Neutrophil (primary cell): ENCODE data around the gene HOXB4.

ENCODE experiments used
- H3K27ac ChIP-seq: fragments of 200-600 bp; sonication (generic); 2 replicates; pipeline ENCODE4 v1.5.1; 2016; ENCODE audit warnings: mild to moderate bottlenecking, moderate library complexity
- H3K27me3 ChIP-seq: fragments of 200-600 bp; sonication (generic); 2 replicates; pipeline ENCODE4 v1.6.0; 2016; ENCODE audit warnings: mild to moderate bottlenecking
- H3K36me3 ChIP-seq: fragments of 200-600 bp; sonication (generic); 2 replicates; pipeline ENCODE4 v1.5.1; 2017
- H3K4me1 ChIP-seq, 2 experiments: fragments of 200-600 bp in 1 of 2; sonication (generic) in 1 of 2; 1 replicate in 1 of 2; 2 replicates in 1 of 2; pipeline versions ENCODE4 v1.5.1 to v1.6.1; 2013 to 2016; ENCODE audit warnings: low read depth in 1 of 2, low read length in 1 of 2, mild to moderate bottlenecking in 1 of 2, moderate library complexity in 1 of 2; ENCODE audit not compliant: control insufficient read depth in 1 of 2, insufficient read depth in 1 of 2
- H3K4me3 ChIP-seq, 2 experiments: fragments of 200-600 bp in 1 of 2; sonication (generic) in 1 of 2; 1 replicate in 1 of 2; 2 replicates in 1 of 2; pipeline ENCODE4 v1.5.1; 2013 to 2016; ENCODE audit warnings: low read depth in 1 of 2, low read length in 1 of 2, mild to moderate bottlenecking in 1 of 2, moderate library complexity in 1 of 2
- H3K9me3 ChIP-seq: fragments of 200-600 bp; sonication (generic); 2 replicates; pipeline ENCODE4 v1.5.1; 2016
- TF ChIP-seq, protein P1 (sequence below): fragments of 200-600 bp; sonication (generic); IDR thresholded peaks from 2 replicates; pipeline ENCODE4 v1.5.1; 2016; ENCODE audit warnings: antibody characterized with exemption

The HOXB4 gene

DNA sequence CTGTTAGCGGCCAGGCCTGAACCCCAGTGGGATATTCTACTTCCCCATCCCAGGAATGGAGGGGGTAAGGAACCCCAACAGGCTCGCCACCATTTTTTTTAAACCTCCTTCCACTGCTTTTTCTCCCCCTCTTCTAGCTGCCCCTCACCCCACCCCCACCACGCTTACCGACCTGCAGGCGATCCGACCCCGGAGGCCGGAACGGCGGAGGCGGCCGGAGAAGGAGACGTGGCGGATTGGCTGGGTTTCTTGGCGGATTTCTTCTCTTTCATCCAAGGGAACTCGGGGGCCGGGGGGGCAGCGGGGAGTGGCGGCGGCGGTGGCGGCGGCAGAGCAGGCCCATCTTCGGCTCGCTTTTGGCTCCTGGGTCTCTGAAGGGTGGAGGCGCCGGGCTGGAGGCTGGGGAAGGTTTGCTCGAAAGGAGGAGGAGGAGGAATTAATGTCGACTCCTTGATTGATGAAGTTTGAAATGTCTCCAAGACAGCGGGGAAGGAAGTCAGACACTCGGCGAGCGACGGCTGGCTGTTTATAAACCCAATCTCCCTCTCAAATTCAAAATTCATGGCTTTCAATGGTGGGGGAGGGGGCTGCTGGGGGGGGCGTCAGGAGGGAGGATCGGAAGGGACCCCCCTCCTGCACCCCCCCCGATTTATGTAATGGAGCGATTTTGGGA lies 33.7 kb downstream of the HOXB4 start:
- peaks cover 100% of the 10 kb centered on the region for H3K27me3 ChIP-seq
- H3K27ac ChIP-seq: no peak overlapping the region
- TF ChIP-seq, protein P1, sequence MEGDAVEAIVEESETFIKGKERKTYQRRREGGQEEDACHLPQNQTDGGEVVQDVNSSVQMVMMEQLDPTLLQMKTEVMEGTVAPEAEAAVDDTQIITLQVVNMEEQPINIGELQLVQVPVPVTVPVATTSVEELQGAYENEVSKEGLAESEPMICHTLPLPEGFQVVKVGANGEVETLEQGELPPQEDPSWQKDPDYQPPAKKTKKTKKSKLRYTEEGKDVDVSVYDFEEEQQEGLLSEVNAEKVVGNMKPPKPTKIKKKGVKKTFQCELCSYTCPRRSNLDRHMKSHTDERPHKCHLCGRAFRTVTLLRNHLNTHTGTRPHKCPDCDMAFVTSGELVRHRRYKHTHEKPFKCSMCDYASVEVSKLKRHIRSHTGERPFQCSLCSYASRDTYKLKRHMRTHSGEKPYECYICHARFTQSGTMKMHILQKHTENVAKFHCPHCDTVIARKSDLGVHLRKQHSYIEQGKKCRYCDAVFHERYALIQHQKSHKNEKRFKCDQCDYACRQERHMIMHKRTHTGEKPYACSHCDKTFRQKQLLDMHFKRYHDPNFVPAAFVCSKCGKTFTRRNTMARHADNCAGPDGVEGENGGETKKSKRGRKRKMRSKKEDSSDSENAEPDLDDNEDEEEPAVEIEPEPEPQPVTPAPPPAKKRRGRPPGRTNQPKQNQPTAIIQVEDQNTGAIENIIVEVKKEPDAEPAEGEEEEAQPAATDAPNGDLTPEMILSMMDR: no peak
- no peaks in the 10 kb centered on the region for H3K36me3 ChIP-seq
- no peaks in the 10 kb centered on the region for H3K9me3 ChIP-seq
- H3K4me1 ChIP-seq: peaks cover 0 to 15% of the 10 kb centered on the region in 2 experiments
- no peak overlapping the region for H3K4me3 ChIP-seq

- no peaks in the 10 kb centered on the region for H3K9me3 ChIP-seq
- peaks cover 0 to 15% of the 10 kb centered on the region in 2 experiments for H3K4me1 ChIP-seq
- TF ChIP-seq, protein P1: no peak
- H3K27me3 ChIP-seq: peaks cover 100% of the 10 kb centered on the region
- H3K36me3 ChIP-seq: no peaks in the 10 kb centered on the region
- no peak overlapping the region for H3K4me3 ChIP-seq
- no peak overlapping the region for H3K27ac ChIP-seq
Observed at GRCh38 chr17:48543854-48544348, 34.2 kb downstream of the HOXB4 start.

DNA sequence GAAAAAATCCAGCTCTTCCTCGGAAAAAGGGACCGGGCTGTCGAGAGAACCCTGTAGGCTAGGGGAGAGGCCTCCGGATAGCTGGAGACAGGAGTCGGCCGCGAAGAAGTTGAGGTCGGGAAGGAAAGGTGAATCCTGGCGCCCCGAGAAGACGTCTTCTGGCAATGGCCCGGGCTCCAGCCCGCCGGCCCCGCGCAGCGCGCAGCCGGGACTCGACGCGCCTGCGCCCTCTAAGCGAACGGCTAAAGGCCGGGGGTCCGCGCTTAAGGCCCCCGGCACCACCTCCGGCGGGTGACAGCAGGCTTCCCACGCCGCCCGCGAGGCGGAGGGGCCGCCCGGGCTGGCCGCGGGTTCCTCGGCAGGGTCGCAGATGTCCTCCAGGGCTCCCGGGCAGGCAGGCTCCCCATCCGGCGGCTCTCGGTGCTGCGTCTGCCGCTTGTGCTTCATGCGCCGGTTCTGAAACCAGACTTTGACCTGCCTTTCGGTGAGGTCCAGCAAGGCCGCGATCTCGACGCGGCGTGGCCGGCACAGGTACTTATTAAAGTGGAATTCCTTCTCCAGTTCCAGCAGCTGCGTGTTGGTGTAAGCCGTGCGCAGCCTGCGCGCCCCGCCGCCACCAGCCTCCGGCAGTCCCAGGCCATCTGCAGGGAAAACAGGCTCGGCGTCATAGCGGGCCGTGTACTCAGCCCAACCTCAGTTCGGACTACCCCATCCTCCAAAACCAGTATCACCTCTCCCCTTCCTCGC lies 34.9 kb downstream of the HOXB4 start:
- no peaks in the 10 kb centered on the region for H3K9me3 ChIP-seq
- TF ChIP-seq, protein P1: no peak
- no peak overlapping the region for H3K4me3 ChIP-seq
- H3K4me1 ChIP-seq: peaks cover 0 to 15% of the 10 kb centered on the region in 2 experiments
- H3K27me3 ChIP-seq: peaks cover 100% of the 10 kb centered on the region
- no peaks in the 10 kb centered on the region for H3K36me3 ChIP-seq
- no peak overlapping the region for H3K27ac ChIP-seq

- TF ChIP-seq, protein P1: no peak
- H3K27me3 ChIP-seq: peaks cover 100% of the 10 kb centered on the region
- H3K4me1 ChIP-seq: peaks cover 0 to 15% of the 10 kb centered on the region in 2 experiments
- no peak overlapping the region for H3K4me3 ChIP-seq
- H3K36me3 ChIP-seq: no peaks in the 10 kb centered on the region
- H3K9me3 ChIP-seq: no peaks in the 10 kb centered on the region
- no peak overlapping the region for H3K27ac ChIP-seq
Observed at GRCh38 chr17:48542698-48543106, 35.4 kb downstream of the HOXB4 start.

DNA sequence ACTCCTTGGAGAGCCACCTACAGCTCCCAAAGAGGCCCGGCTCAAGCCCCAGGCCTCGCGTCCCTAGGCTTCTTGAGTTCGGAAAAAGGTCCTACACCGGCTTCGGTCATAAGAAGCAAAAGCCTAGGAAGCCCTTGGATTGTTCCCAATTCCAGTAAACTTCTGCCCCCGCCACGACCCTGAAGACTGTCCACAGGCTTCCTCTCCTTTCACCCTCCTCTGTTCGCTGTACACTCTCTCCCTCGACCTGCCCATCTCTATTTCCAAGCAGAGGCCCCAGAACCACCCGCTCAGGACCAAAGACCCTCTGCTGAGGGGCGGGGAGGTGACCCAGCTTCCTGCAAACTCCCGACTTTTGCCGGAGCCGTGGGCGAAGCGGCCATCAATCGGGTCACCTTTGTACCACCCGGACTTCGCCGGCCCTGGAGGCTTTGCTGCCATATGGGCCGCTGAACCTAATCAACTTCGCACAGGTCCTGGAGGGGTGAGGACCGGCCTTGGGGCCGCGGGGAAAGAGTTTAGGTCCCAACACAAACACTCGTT lies 36.0 kb downstream of the HOXB4 start:
- Histone ChIP-seq H3K9me3 (no peaks in the 10 kb centered on the region), H3K4me3 (no peak overlapping the region), H3K36me3 (no peaks in the 10 kb centered on the region), H3K27me3 (peaks cover 100% of the 10 kb centered on the region), H3K27ac (no peak overlapping the region), H3K4me1 (peaks cover 0 to 15% of the 10 kb centered on the region in 2 experiments)
- TF ChIP-seq, protein P1: no peak
